CD4-positive, alpha-beta T cell treated with Interleukin-21 for 1 hour (primary cell): ENCODE data around the gene CALHM3.
A peak's percentile ranks its signal among the peaks of the same experiment; 100 is the strongest.
"Not testable (repeated sequence)": the region's sequence is repeated elsewhere in the genome, so short reads cannot be mapped to it uniquely, and the experiment has no call there.

Experiments used
- DNase-seq: peaks from one replicate; pipeline ENCODE4 v3.0.0-alpha.2; 2020

The CALHM3 gene

DNA sequence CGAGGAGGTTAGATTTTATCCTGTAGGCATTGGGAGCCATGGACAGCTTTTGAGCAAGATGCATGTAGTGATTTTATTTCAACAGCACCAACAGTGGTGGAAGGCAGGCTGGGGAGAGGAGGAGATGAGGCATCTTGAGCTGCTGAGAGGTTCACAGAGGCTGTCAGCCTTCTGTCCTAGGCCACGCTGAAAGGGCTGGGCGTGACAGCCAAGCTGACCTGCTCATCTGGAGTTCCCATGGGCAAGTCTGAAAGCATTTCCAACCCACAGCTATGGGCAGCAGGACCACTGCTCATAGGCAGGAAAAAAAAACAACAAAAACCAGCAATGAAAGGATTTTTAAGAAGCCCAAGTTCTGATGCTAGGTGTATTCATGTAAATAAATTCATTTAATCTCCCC, 22.1 kb upstream of the CALHM3 start:
- DNase-seq = no peak

DNA sequence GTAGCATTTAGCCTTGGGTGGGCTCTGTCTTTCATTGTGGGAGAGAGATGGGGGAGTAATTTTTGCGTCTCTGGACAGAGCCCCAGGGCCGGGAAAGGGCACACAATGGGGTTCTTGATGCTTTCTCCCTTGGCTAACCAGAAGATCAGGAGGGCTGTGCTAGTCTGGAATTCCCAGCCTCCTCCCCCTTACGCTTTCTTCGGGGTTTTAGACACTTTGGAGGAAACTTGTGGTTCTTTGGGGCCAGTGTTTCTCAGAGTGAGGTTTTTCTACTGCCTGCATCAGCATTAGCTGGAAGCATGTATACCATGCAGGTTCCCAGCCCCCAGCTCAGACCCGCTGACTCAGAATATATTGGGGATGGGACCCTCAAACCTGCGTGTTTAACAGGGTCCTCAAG, 21.4 kb upstream of the CALHM3 start:
- DNase-seq = no peak

DNA sequence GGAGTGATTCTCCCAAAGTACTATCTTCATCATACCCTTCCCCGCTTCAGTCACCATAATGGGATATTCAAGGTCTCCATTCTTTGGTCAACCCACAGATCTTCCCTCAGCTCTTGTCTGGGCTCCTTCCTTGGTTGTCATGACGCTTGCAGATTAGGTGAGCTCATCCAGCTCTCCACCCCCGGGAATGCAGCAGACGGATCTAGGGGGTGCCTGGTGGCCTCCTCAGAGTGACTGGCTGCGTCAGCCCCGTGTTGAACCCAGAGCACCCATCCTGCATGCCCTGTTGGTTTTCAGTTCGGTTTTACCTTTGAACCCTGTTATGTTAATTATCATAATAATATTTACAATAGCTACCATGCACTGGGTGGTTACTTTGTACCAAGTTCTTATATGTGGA, 20.8 kb upstream of the CALHM3 start:
- no peak for DNase-seq

DNA sequence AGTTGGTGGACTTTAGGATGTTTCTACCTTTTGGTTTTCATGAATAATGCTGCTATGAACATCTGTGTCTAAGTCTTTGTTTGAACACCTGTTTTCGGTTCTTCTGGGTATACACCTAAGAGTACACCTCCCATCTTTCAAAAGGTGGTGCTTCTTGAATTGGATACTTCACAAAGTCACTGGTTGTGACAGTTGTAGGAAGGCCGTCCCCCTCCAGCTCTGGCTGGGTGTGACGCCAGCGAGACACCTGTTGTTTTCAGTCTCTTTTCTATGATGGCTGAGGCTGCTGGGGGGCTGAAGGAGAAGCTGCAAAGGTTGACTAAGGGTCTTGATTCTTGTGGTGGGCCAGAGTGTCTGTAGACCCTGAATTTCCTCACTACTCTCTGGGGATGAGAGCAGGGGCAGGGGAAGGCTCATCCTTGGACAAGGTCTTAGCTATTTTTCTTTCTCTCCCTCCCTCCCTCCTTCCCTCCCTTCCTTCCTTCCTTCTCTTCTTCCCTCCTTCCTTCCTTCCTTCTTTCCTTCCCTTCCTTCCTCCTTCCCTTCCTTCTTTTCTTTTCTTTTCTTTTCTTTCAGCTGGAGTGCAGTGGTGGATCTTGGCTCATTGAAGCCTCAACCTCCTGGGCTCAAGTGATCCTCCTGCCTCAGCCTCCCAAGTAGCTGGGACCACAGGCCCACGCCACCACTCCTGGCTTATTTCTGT, 20.0 kb upstream of the CALHM3 start:
- DNase-seq = no peak

DNA sequence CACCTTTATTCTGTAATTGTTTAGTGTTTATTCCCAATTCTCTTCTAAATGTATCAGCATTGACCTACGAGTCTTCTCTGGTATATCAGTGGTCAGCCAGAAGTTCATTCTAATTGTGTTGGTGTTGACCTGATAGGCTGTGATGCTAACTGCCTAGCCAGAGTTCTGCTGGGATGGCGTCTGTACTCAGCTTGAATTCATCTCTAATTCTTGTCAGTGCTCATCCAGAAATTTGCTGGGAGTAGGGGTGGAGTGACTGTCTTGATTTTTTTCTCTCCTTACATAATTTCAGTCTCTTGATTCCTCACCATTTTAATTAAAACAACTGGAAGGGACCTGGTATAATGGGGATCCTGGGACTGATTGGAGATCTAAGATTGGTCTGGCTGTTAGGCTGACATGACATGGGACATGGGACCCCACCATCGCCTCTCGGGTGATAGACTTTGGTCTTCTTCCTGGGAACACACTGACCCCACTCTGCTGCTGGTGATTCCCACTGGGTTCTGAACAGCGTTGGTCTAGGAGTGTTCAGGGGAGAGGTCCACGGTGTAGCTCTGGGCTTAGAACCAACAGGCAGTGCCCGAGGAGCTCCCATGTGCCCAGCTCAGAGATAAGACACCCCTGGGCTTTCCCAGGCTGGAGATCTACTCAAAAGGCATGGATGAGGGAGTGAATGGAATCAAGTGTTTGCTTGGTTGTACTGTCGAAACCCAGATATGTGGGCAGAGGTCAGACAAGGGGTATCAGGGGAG, 18.3 kb upstream of the CALHM3 start:
- DNase-seq = no peak

DNA sequence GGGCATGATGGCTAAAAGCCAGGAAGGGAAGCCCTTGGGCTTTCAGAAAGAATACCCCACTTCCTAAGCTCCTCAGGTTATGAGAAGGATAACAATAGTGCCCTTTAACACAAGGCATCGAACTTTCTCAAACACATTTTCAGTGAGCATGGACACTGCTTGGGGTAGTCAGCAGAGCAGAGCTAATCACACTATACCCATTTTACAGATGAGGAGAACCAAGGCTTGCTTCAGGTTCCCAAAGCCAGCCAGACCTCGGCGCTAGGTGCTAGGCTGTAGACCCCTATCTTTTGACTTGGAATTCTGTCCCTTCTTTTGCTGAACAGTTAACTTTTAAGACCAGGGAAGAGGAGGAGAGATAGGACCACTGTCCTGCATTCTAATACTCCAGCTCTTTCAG, 16.3 kb upstream of the CALHM3 start:
- no peak for DNase-seq

DNA sequence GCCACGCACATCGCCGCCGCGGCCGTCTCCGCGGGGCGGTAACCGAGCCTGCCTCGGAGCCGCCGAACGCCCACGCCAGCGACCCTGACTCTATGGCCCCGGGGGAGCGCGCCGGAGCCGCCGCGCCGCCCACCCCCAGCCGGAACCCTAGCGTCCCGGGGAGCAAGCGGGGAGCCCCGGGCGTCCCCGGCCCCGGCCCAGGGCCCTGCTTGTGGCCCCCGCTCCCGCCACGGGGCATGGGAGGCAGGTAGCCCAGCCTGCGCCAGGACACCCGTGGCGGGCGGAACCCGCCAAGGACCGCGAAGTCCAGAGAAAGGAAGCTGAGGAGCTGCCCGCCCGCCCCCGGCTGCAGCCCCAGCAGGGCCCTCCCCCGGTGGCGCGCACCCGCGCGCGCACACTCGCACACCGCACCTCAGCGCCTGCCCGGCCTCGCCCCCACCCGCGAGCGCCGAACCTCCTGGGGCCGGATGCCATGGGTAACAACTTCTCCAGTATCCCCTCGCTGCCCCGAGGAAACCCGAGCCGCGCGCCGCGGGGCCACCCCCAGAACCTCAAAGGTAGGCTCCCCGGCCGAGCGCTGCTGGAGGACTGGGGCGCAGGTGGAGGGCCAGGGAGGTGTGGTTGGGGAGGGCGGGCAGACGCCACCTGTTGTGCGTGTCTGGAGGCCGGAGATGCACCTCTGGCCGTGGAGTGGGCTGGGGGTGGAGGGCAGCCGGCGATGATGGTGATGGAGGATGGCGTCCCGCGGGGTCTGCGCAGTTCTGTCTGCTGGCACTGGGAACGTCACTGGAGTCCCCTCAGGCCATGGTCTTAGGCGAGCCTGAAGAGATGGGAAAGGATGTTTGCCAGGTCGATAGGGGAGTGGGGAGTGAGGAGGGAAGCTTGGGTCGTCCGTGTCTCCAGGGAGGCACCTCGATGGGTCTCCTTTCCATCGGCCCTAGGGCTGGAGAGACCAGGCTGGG, 15.2 kb upstream of the CALHM3 start:
- peak; percentile 34 for DNase-seq

DNA sequence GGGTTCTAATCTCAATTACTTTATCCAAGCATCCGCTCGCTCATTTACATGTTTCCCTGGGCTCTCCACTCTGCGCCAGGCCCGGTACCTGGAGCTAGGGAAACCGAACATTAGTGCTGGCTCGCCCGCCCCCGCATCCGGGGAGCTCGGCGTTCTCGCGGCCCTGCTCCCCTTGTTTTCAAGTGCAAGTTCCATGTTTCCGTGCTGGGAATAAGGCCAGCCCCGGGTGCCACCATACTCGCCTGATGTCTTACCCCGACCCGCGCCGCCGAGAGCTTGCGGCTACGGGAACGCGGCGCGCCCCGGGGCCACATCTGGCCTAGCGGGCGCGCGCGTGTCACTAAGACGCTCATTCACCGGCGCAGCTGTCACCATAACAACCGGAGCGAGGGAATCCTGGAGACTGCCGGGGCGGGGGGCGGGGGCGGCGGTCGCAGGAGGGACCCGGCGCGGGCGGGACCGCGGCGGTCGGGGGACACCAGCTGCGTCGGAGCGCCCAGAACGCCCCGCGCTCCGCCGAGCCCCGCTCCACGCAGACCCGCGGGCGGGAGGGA, 14.4 kb upstream of the CALHM3 start, which contains the start of gene NEURL1:
Gene NEURL1, plus strand, starts transcription at position 344 of the 554 bp plus-strand sequence. CDS start 683 bp downstream, outside the sequence.
- DNase-seq = peak; percentile 29

DNA sequence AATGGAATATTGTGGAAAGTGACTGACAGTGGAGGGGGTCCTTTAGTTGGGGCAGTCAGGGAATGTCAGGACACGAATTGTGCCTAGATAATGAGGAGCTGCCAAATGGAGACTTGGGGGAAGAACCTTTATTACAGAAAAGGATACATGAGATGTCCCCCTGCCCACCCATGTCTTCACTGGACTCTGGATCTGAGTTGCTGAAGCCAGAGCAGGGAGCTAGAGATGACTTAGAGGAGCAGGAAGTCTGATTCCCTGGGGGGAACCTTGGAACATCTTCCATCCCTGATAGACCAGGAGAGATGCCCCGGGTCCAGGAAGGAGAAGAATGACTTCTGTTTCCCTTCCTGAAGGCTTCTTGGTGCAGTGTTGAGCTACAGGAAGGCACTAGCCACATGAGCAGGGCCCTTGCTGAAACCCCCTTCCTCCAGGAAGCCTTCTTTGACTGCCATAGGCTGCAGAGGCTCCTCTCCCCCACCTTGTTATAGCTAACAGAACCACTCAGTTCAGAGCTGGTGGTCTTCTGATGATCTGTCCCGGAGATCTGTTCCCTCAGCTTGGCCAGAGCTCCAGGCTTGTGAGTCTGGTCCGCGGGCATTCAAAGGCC, 13.7 kb upstream of the CALHM3 start:
- DNase-seq = no peak

DNA sequence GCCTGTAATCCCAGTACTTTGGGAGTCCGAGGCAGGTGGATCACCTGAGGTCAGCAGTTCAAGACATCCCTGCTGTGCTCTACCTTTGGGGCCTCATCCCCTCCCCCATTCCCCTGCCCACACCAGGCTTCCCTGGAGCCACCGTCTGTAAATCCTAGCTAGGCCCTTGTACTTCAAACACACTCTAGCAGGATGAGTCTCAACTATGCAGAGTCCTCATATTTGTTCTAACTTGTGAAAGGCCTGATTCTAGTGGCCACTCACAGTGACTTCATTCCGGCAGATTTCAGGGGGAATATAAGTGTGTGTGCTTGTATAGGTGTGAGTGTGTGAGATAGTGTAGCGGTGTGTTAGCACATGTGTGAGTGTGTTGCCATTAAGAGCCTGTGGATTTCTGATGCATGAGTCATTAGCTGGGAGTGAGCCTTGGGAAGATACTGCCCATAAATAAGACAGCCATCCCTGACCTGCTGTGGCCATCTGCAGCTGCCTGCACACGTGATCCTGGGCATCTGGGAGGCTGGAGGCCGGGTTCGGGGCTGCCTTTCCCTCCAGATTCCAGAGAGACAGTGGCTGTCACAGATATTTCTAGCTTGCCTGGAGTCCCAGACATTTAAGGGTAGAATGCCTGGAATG, 12.8 kb upstream of the CALHM3 start:
- no peak for DNase-seq

DNA sequence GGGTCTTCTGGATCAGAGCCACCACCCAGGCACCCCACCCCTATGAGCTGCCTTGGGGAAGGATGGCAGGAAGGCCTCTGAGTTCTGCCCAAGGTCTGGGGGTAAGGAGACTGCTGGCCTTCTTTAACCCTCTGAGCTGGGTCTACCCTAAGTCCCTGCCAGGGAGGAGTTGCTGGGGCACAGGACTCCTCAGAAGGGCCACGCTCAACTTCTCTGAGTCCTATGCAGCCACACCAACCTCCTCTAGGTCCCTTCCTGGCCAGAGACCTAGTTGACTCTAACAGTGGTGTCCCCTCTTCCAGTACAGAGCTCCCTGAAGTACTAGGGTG, 11.9 kb upstream of the CALHM3 start:
- DNase-seq = no peak

DNA sequence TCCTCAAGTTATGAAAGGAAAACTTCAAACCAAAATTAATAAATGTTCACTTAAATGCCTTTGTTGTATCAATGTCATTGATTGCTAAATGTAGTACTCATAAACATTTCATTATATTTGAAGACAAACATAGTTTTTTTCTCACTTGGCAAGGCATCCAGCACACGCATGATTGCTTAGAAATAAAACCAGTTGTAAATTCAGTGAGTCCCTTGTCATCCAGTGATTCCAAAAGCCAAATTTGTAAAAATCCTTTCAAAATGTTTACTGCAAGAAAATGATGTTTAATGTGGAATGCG, 8.3 kb upstream of the CALHM3 start:
- no peak for DNase-seq

DNA sequence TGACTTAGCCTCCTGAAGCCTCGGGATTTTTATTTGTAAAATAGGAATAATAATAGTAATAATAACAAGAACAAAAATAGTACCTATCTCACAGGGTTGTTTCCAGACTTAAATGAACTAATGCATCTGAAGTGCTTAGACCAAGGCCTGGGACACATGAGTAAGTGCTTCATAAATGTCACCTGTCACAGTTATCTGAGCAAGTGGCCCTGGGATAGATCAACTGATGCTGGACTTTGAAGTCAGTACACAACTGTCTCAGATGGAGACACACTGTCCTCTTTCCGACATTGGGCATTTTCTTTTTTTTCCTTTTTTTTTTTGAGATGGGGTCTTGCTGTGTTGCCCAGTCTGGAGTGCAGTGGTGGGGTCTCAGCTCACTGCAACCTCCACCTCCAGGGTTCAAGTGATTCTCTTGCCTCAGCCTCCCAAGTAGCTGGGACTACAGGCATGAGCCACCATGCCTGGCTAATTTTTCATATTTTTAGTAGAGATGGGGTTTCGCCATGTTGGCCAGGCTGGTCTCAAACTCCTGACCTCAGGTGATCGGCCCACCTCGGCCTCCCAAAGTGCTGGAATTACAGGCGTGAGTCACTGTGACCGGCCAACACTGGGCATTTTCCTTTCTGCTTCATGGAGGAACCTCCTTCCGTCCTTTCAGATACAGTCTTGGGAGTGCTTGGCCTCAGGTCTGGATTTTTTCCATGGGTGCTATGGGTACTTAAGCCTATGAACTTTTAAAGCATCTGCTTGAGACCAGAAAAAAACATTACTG, 7.8 kb upstream of the CALHM3 start:
- DNase-seq = not testable (repeated sequence)

DNA sequence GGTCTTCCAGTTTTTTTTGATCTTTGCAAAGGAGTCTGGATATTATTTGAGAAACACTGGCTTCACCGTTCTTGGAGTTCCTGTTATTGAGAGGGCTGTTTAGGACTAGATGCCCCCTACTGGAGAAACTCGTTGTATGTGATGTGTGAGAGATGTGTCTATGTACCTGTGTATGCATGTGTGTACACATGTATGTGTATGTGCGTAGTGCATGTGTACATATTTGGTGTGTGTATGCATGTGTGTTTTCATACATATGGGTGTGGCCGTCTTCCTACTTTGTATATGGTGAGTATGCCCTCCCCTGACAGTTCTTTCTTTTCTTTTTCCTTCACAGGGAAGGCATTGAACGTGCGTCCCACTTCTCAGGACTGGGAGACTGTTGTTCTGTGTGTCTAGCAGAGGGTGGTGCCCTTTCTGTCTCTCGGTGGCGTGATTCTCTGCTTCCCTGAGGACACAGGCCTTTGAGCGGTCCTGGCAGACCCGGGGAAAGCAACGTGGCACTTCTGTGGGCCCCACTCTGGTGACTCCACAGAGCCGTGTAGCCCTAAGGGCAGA, 3.0 kb upstream of the CALHM3 start:
- peak; percentile 82 for DNase-seq

DNA sequence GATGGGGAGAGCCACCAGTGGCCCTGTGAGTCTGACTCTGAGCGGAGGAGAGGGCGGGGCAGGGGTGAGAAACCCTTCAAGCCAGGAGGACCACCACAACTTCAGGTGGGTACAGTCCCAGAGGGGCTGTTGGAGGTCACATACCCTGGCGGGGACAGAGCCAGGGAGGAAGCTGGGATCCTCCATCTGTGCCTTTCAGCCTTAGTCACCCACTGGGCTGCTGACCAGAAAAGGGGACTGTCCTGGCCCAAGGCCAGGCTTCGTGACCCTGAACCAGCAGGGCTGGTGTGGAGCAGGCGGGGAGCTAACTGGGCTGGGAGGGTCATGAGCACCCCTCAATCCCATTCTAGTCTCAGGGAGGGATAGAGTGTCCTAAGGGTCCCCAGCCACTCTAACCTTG, 1.5 kb upstream of the CALHM3 start:
- DNase-seq = no peak

DNA sequence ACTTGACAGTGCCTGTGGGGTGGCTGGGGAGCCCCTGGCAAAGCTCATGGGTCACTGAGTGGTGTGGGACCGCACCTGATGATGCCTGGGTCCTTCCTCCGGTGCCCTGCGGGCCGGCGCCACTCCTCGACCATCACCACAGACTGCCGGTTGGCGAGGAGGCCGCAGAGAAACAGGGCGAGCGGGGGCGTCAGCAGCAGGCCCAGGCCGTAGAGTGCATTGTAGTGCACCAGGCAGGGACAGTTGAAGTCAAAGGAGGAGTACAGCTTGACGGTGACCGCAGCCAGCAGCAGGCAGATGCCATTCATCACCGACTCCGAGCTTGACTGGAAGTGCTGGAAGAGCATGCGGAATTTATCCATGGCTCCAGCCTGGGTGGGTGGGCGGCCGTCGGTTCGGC, 369 bp downstream of the CALHM3 start:
- no peak for DNase-seq

DNA sequence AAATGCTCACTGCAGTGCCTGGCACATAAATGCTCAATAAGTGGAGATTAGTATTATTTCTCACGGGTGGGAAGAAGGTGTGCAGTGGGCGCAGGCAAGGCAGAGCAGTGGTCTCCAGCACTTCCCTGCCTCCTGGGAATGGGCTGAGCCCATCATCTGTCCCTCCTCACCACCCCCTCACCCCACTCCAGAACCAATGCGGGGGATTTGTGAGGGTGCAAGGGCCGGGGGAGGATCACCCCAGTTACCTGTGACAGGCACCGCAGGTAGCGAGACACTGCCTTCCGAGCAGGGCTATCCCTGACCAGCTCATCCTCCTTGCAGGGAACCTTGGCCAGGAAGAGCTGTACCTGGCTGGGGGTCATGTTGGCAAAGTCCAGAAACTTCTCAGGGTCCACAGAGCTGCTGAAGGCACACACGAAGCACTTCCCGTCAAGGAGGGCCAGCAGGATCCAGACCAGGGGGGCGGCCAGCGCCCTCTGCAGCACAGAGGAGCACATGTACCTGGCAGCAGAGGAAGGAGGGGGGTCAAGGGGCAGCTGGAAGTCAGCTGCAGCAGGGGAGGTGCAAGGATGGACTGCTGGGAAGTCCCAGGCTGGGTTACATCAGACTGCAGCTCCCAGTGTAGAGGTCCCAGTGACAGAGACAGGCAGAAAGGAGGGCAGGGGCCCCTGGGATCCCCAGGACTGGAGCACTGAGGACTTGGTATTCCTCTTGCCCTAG, 2.8 kb downstream of the CALHM3 start:
- DNase-seq = no peak

DNA sequence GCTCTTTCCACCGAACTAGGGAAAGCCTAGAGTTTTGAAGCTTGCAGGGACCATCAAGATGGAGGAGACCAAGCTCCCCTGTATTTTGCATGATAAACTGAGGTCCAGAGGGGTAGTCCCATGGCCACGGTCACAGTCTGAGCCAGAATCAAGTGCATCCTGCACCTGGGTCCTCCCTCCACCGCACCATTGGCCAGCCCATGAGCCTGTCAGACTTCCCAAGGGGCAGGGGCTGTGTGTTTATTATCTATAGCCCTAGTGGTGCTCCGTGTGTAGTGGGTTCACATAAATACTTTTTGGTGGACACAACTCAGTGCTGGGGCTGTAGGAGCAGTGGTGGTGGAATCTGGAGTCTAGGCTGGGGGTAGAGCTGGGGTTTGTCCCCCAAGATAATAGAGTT, 3.6 kb downstream of the CALHM3 start:
- DNase-seq = no peak

DNA sequence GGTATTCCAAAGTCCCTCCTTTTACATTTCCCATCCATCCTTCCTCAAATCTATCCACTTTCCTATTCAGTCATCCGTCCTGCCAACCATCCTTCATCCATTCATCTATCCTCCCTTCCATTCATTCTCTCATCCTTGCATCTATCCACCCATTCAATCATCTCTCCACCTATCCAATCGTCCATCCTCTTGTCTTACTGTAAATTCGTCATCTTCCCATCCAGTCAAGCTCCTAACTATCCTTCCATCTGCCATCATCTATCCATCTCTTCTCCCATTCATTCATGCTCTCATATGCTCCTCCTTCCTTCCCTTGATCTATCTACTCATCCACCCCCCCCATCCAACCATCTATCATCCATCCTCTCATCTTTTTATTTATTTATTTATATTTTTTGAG, 5.0 kb downstream of the CALHM3 start:
- DNase-seq = no peak

DNA sequence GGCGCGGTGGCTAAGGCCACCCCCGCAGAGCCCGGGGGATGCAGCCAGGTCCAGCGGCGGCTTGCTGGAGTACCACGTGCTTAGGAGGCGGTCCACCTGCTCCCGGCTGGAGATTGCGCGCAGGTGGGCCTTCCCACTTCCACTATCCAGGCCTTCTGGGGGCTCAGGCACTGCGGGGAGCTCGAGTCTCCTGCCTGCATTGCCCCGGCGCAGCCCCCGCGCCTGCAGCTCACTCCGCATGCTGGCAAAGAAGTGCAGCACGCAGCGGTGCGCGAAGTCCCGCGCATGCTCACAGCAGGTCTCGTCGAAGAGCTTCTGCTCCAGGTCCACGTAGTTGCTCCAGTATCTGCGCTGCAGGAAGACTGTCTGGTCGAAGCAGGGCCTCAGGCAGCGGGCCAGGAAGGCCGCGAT, 5.8 kb downstream of the CALHM3 start:
- DNase-seq = no peak

DNA sequence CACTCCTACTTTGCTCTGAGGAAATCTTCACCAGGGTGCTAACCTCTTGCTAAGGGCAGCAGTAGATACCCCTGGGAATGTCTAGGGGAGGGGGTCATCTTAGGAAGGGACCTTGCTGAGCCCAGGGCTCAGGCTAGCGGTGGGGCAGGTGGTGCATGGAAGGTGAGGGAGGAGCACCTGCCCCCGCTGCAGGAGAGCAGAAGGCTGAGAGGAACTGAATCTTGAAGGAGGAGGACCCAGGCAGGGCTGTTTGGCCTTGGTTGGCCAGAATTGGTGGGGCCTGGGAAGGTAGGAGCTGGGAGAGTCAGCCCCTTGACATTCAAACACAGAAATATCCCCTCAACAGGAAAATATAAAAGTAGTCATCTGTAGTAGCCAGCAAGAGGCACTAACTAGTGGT, 7.0 kb downstream of the CALHM3 start:
- DNase-seq = no peak
